HL-60 (cell line): ENCODE results near the gene PTK7.

ENCODE experiments used
- DNase-seq, 2 experiments: peaks; one replicate each; pipeline ENCODE4 v3.0.0-alpha.2; 2010 to 2020; ENCODE audit warnings: low read depth in 1 of 2, low spot score in 1 of 2
- H3K27ac ChIP-seq: fragments of 250-450 bp; sonication (Bioruptor Pico); replicated peaks from 2 replicates; pipeline ENCODE4 v1.5.1; 2020; ENCODE audit warnings: mild to moderate bottlenecking, moderate library complexity
- H3K27me3 ChIP-seq: fragments of 250-450 bp; sonication (Bioruptor Pico); 2 replicates; pipeline ENCODE4 v1.5.1; 2021; ENCODE audit warnings: mild to moderate bottlenecking, moderate library complexity; ENCODE audit not compliant: insufficient read depth, poor library complexity, severe bottlenecking
- H3K4me3 ChIP-seq: replicated peaks from 2 replicates; pipeline ENCODE4 v1.5.1; 2011; ENCODE audit warnings: mild to moderate bottlenecking, control low read depth, low read length; ENCODE audit not compliant: insufficient read depth
- GABPA ChIP-seq: IDR thresholded peaks from 2 replicates; pipeline ENCODE4 v1.6.1; 2012; ENCODE audit warnings: low read depth
- POLR2AphosphoS5 ChIP-seq: IDR thresholded peaks from 2 replicates; pipeline ENCODE4 v1.6.1; 2012; ENCODE audit warnings: low read depth
- SPI1 ChIP-seq: IDR thresholded peaks from 2 replicates; pipeline ENCODE4 v1.6.1; 2012; ENCODE audit warnings: low read depth, mild to moderate bottlenecking, borderline replicate concordance
- TF ChIP-seq, protein P1 (sequence below): IDR thresholded peaks from 2 replicates; pipeline ENCODE4 v1.6.1; 2012; ENCODE audit warnings: low read depth; ENCODE audit not compliant: insufficient replicate concordance
- TF ChIP-seq, protein P2 (sequence below): IDR thresholded peaks from one replicate; pipeline ENCODE4 v1.5.1; 2011; ENCODE audit warnings: low read length, control low read depth, inconsistent platforms; ENCODE audit not compliant: insufficient read depth

Gene PTK7

DNA sequence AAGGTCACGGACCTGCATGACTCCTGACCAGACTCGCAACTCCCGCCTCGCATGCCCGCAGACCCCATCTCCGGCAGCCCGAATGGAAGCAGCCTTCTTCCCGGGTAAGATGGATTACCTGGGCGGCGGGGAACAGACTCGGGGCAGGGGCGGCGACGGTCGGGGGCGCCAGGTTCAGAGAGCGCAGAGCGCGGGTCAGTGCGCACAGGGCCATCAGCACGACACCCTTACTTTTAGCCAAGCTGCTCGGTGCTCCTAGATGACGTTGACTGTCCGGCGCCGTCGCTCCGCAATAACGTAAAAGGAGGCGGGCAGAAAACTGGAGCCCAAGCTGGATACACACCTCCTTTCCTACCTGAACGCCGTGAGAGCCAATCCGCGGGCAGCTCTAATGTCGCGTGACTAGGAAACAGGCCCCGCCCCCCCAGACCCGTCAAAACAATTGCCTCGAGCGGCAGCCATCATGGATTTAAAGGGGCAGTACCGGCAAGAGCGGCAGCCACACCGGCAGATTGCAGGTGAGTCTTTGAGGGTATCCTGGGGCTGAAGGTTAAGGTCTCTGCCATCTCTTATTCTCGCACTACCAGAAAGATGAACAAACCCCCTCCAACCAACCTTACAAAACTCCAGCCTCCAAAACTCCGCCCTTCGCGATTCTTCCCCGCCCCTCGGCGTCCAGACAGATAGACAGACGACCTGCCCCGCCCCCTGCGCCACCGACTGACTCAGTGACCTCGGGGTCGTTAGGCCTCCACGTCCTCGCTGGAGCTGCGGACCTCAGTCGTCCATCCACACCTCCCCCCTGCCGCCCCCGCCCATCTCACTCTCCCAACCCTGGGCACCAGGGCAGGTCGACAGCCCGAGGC, 16.7 kb upstream of the PTK7 start, which contains the start of the genes KLC4 and MRPL2:
Gene KLC4 (plus strand): TSS at position 464 of the 866 bp plus-strand sequence. CDS start 1,705 bp downstream, outside the sequence.
Gene MRPL2 (minus strand): TSS at position 267 of the 866 bp plus-strand sequence. CDS start 53 bp downstream, at position 214.
- Histone ChIP-seq H3K27me3 (no peaks in the 10 kb centered on the region), H3K27ac (peak within 1 kb of the TSS; percentile 86), H3K4me3 (peak within 1 kb of the TSS; percentile 99)
- DNase-seq: peak; percentile 96 to 99
- TF ChIP-seq POLR2AphosphoS5: peak; percentile 89
- TF ChIP-seq, protein P1, sequence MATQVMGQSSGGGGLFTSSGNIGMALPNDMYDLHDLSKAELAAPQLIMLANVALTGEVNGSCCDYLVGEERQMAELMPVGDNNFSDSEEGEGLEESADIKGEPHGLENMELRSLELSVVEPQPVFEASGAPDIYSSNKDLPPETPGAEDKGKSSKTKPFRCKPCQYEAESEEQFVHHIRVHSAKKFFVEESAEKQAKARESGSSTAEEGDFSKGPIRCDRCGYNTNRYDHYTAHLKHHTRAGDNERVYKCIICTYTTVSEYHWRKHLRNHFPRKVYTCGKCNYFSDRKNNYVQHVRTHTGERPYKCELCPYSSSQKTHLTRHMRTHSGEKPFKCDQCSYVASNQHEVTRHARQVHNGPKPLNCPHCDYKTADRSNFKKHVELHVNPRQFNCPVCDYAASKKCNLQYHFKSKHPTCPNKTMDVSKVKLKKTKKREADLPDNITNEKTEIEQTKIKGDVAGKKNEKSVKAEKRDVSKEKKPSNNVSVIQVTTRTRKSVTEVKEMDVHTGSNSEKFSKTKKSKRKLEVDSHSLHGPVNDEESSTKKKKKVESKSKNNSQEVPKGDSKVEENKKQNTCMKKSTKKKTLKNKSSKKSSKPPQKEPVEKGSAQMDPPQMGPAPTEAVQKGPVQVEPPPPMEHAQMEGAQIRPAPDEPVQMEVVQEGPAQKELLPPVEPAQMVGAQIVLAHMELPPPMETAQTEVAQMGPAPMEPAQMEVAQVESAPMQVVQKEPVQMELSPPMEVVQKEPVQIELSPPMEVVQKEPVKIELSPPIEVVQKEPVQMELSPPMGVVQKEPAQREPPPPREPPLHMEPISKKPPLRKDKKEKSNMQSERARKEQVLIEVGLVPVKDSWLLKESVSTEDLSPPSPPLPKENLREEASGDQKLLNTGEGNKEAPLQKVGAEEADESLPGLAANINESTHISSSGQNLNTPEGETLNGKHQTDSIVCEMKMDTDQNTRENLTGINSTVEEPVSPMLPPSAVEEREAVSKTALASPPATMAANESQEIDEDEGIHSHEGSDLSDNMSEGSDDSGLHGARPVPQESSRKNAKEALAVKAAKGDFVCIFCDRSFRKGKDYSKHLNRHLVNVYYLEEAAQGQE: no peak

DNA sequence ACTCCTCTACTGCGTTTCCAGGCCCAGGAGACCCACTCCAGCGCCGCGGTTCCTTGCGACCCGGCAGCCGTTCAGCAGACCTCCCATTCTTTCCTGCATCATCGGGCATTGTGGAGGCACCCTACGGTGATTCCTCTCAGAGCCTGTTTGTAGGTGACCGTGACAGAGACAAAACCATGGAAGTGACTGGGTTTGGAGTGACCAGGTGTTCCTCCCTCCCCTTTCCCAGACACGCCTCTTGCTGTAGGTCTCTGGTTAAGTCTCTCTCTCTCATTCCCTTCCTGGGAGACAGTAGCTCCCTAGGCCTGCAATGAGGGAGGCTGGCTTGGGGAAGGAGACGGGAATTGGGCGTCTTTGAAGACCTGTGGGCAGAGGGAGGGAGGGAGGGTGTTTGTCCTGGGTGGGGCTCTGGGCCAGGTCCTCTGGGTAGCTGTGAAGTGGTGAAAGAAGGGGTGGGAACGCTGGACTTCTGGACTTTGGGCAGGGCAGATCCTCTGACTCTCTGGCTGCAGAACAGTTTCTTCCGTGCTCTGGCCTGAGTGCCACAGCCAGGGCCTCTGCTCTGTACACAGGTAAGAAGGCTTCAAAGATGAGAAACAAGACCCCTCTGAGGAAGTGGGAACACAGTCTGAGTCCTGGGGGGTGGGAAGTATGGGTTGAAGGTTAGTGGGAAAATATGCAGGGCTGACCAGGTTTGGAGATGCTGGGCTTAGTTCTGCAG, 15.9 kb upstream of the PTK7 start:
- peak overlapping the region; percentile 86 for H3K27ac ChIP-seq
- peak overlapping the region; percentile 62 for H3K4me3 ChIP-seq
- peak; percentile 3 to 33 for DNase-seq
- H3K27me3 ChIP-seq: no peaks in the 10 kb centered on the region
- TF ChIP-seq GABPA (no peak), SPI1 (no peak), POLR2AphosphoS5 (no peak)
- TF ChIP-seq, protein P2, sequence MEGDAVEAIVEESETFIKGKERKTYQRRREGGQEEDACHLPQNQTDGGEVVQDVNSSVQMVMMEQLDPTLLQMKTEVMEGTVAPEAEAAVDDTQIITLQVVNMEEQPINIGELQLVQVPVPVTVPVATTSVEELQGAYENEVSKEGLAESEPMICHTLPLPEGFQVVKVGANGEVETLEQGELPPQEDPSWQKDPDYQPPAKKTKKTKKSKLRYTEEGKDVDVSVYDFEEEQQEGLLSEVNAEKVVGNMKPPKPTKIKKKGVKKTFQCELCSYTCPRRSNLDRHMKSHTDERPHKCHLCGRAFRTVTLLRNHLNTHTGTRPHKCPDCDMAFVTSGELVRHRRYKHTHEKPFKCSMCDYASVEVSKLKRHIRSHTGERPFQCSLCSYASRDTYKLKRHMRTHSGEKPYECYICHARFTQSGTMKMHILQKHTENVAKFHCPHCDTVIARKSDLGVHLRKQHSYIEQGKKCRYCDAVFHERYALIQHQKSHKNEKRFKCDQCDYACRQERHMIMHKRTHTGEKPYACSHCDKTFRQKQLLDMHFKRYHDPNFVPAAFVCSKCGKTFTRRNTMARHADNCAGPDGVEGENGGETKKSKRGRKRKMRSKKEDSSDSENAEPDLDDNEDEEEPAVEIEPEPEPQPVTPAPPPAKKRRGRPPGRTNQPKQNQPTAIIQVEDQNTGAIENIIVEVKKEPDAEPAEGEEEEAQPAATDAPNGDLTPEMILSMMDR: no peak
- TF ChIP-seq, protein P1: no peak

DNA sequence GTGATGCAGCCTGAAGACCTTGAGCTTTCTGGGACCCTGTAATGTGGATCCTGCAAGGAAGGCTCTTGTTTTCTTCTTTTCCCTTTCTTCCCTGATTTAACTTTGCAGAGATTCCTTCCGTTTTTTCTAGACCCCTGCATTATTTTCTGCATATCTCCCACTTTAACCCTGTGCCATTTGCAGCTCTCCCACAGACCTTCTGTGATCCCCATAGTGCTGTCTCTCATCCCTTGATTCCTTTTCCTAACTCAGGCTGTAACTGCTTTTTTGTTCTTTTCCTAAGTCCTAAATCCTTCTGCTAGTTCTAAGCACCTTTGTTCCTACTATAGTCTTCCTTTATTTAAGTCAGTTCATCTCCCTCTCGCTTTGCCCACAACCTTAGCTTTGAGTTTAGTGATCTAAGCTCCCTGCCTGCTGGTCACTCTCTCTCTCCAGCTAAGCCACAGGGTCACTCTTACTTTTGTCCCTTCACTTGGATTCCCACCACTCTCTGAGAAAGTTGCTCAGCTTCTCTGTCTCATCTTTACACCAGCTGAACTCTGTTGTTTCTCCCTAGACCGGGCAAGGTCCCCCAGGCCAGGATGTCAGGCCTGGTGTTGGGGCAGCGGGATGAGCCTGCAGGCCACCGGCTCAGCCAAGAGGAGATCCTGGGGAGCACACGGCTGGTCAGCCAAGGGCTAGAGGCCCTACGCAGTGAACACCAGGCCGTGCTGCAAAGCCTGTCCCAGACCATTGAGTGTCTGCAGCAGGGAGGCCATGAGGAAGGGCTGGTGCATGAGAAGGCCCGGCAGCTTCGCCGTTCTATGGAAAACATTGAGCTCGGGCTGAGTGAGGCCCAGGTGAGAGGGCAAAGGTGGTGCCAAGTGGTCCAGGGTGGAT, 15.1 kb upstream of the PTK7 start:
- TF ChIP-seq, protein P1: no peak
- TF ChIP-seq, protein P2: no peak
- TF ChIP-seq GABPA: no peak
- TF ChIP-seq SPI1: no peak
- TF ChIP-seq POLR2AphosphoS5: no peak
- no peak for DNase-seq
- Histone ChIP-seq H3K27ac (no peak overlapping the region), H3K27me3 (no peaks in the 10 kb centered on the region), H3K4me3 (no peak overlapping the region)
